ENCODE data around the gene TPGS1.

Gene TPGS1

GRCh38 chr19:504616-505015 is 2.7 kb upstream of the TPGS1 start:
- Histone ChIP-seq H3K4me2 (ENCODE audit: insufficient read depth, low read length) (no peak overlapping the region), H3K4me1 (ENCODE audit: insufficient read depth, low read length) (peaks cover 32% of the 10 kb centered on the region)

GRCh38 chr19:506404-507285 is 652 bp upstream of the TPGS1 start:
- H4K20me1 ChIP-seq (ENCODE audit: insufficient read depth, low read length): peaks cover 11% of the 10 kb centered on the region; the same call in 1 of the 2 replicates
- no peaks in the 10 kb centered on the region for H3K27me3 ChIP-seq (ENCODE audit: insufficient read depth, low read length, poor library complexity)
- DNase-seq (peak; percentile 94), ATAC-seq (ENCODE audit: insufficient read depth, low read depth) (peak; percentile 66)
- peaks cover 53% of the 10 kb centered on the region for H3K4me1 ChIP-seq (ENCODE audit: insufficient read depth, low read length)
- H3K36me3 ChIP-seq (ENCODE audit: insufficient read depth, low read length): peaks cover 5% of the 10 kb centered on the region
- H3K27ac ChIP-seq (ENCODE audit: low read length): peak overlapping the region; percentile 97
- H3K4me3 ChIP-seq (ENCODE audit: low read depth in 1 of 2, low read length in 2 of 2): peak overlapping the region; percentile 74 to 79; a peak in 3 of 4 replicates
- TF ChIP-seq EZH2 (IDR thresholded peaks at IDR 0.05; ENCODE audit: borderline replicate concordance, low read depth, low read length, severe bottlenecking) (no peak), CTCF (IDR thresholded peaks at IDR 0.05; ENCODE audit: borderline replicate concordance, extremely low read depth, low read length, poor library complexity, severe bottlenecking) (peak; percentile 99)
- peaks cover 20% of the 10 kb centered on the region for H3K79me2 ChIP-seq (ENCODE audit: insufficient read depth, low read length)
- H2AFZ ChIP-seq (ENCODE audit: low read depth, low read length): peak overlapping the region; percentile 92
- H3K4me2 ChIP-seq (ENCODE audit: insufficient read depth, low read length): peak overlapping the region; percentile 84
- peak overlapping the region; percentile 89 for H3K9ac ChIP-seq (ENCODE audit: low read depth, low read length)
- no peaks in the 10 kb centered on the region for H3K9me3 ChIP-seq (ENCODE audit: insufficient read depth, low read length, severe bottlenecking)

More at GRCh38 chr19:504616-505015, 2.7 kb upstream of the TPGS1 start:
- H3K4me3 ChIP-seq (ENCODE audit: low read depth in 1 of 2, low read length in 2 of 2): no peak overlapping the region
- H2AFZ ChIP-seq (ENCODE audit: low read depth, low read length): no peak overlapping the region
- no peak overlapping the region for H3K9ac ChIP-seq (ENCODE audit: low read depth, low read length)
- no peak for DNase-seq
- no peak overlapping the region for H3K27ac ChIP-seq (ENCODE audit: low read length)
- H3K9me3 ChIP-seq (ENCODE audit: insufficient read depth, low read length, severe bottlenecking): no peaks in the 10 kb centered on the region
- H4K20me1 ChIP-seq (ENCODE audit: insufficient read depth, low read length): peaks cover 7% of the 10 kb centered on the region; the same call in 1 of the 2 replicates
- H3K36me3 ChIP-seq (ENCODE audit: insufficient read depth, low read length): peaks cover 3% of the 10 kb centered on the region
- TF ChIP-seq CTCF (IDR thresholded peaks at IDR 0.05; ENCODE audit: borderline replicate concordance, extremely low read depth, low read length, poor library complexity, severe bottlenecking): no peak
- TF ChIP-seq EZH2 (IDR thresholded peaks at IDR 0.05; ENCODE audit: borderline replicate concordance, low read depth, low read length, severe bottlenecking): no peak
- H3K27me3 ChIP-seq (ENCODE audit: insufficient read depth, low read length, poor library complexity): no peaks in the 10 kb centered on the region
- ATAC-seq (ENCODE audit: insufficient read depth, low read depth): no peak
- peaks cover 18% of the 10 kb centered on the region for H3K79me2 ChIP-seq (ENCODE audit: insufficient read depth, low read length)

GRCh38 chr19:508204-509150 is 1.2 kb downstream of the TPGS1 start:
- Histone ChIP-seq H3K9me3 (ENCODE audit: insufficient read depth, low read length, severe bottlenecking) (no peaks in the 10 kb centered on the region), H3K4me1 (ENCODE audit: insufficient read depth, low read length) (peaks cover 63% of the 10 kb centered on the region), H3K4me3 (ENCODE audit: low read depth in 1 of 2, low read length in 2 of 2) (peak overlapping the region; percentile 74 to 79; a peak in 3 of 4 replicates), H4K20me1 (ENCODE audit: insufficient read depth, low read length) (peaks cover 15% of the 10 kb centered on the region; the same call in 1 of the 2 replicates), H3K27ac (ENCODE audit: low read length) (peak overlapping the region; percentile 97), H3K9ac (ENCODE audit: low read depth, low read length) (peak overlapping the region; percentile 89), H3K36me3 (ENCODE audit: insufficient read depth, low read length) (peaks cover 8% of the 10 kb centered on the region), H3K27me3 (ENCODE audit: insufficient read depth, low read length, poor library complexity) (no peaks in the 10 kb centered on the region), H2AFZ (ENCODE audit: low read depth, low read length) (peak overlapping the region; percentile 92; the same call in 1 of the 2 replicates), H3K79me2 (ENCODE audit: insufficient read depth, low read length) (peaks cover 20% of the 10 kb centered on the region), H3K4me2 (ENCODE audit: insufficient read depth, low read length) (peak overlapping the region; percentile 84)
- TF ChIP-seq CTCF (IDR thresholded peaks at IDR 0.05; ENCODE audit: borderline replicate concordance, extremely low read depth, low read length, poor library complexity, severe bottlenecking) (no peak), EZH2 (IDR thresholded peaks at IDR 0.05; ENCODE audit: borderline replicate concordance, low read depth, low read length, severe bottlenecking) (no peak)
- ATAC-seq (ENCODE audit: insufficient read depth, low read depth): no peak
- DNase-seq: no peak

All from DND-41 (cell line).